HG03159 (cell line): Measurements from ENCODE around the gene P2RX1.
"Not testable (repeated sequence)": the region's sequence is repeated elsewhere in the genome, so short reads cannot be mapped to it uniquely, and the experiment has no call there.

Experiments
- ATAC-seq: cut with Tn5 transposase; IDR thresholded peaks from one replicate; pipeline ENCODE4 v1.9.1; 2021; ENCODE audit warnings: mild to moderate bottlenecking, moderate library complexity; ENCODE audit not compliant: unreplicated experiment

The P2RX1 gene

DNA sequence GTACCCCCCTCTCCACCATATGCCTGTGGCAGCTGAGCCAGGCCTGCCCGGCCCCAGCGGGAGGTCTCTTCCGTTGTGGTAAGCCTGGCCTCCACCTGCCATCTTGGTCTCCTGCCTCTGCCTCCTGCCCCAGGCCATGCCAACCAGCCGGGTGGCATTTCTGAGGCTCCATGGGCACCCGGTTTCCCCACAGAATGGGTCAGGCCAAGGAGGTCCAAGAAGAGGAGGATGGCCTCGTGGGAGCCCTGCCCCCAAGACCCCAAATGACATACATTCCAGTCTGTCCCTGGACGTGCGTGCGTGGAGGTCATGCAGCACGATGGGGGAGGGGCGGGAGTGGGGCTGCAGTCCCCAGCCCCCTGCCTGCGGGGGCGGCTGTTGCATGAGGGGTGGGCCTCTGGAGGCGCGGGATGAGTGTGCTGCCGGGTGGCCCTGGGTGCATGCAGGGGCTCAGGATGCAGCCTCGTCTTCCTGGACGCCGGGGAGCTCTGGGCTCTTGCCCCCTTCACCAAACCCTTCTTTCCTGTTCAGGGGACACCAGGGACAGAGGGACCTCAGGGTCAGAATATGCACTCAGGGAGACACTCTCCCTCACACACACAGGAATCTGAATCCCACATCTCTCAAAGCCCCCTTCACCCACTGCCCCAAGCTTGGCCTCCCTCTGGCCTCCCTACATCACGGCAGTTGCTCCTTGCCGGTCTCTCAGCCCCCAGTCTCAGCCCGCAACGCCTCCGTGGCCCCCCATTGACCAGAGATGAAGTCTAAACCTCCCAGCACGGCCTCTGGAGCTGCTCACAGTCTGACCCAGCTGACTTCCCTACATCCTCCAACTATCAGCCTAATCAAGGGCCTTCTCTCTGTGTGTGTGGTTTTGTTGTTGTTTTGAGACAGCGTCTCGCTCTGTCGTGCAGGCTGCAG lies 54.2 kb downstream of the P2RX1 start:
- ATAC-seq, result no peak

DNA sequence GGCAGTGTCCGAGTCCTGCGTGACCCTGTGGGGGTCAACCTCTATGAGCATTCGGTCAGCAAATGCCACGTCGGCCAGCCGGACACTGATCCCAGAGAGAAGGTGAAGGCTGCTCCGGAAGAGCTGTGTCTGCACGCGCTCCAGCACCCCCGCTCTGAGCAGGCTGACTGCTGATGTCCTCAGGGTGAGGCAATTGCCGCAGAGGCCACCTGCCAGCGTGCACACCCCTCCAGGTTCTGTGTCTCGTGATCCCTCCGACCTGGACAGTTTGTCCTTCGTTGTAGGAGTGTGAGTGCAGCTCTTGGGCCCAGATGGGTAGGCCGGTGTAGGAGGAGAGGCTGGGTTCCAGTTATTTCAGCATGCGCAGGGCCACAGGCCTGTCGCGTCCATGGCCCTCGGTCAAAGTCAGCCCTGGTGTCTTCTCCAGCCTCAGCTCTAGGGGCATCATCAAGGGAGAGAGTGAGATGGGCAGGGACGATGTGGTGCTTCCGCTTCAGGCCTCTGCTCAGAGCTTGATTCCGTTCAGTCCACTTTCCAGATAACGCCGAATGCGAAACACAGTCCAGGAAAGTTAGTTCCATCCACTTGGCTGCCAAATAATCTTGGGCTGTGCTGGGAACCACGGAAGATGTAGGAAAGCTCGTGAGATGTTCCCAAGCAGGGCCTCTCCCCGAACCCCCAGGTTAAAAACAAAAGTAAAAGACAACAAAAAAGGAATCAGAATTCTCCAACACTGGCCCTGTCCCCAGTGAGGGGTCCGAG lies 55.1 kb downstream of the P2RX1 start:
- ATAC-seq, result no peak

DNA sequence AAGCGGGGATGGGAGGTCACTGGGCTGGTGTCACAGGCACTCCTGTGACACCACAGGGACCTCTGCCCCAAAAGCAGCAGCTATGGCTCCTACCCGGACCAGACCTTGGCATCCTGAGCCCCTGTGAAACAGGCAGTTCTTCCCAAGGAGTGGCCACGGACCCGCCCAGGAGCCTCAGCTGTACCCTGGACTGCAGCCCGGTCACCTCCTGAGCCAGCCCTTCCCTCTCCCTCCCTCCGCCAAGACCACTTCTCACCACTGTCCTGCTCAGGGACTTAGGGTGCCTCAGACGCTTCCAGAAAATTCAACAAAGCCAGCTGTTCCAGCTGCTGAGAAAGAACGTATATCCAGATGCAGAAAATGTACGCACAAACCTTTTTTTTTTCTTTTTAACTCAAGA lies 56.3 kb downstream of the P2RX1 start:
- ATAC-seq, result no peak

DNA sequence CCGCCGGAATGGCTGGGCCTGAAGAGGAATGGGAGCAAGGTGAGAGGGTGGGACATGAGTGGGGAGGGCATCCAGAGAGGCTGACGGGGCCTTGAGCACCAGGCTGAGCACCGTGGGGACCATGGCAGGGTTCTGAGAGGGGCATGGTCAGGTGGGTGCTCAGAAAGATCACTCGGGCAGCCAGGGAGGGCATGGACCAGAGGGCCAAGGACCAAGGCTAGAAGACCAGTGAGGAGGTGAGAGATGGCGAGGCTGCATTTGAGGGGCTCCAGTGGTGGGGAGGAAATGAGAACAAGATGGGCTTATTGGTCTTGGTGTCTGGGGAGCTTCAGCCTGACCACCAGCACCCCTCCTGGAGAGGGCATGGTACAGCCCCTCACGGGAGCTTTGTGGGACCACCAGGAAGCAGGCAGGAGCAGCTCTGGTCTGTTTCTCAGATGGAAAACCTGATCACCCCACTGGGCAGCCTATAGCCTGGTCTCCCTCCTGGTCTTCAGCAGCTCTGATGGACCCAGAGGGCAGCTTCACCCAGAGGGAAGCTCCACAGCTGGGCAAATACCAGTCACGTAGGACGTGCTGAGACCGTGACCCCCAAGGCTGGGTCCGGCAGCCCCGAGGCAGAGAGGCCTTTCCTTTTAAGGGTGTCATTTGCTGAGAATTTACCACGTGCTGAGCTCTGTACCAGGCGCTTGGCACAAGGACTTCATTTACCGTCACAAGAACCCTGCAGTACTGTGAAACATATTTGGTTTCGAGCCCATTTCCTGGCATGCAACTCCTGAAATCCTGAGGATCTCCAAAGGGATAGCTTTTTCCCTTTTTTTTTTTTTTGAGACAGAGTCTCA lies 58.8 kb downstream of the P2RX1 start:
- no peak for ATAC-seq

DNA sequence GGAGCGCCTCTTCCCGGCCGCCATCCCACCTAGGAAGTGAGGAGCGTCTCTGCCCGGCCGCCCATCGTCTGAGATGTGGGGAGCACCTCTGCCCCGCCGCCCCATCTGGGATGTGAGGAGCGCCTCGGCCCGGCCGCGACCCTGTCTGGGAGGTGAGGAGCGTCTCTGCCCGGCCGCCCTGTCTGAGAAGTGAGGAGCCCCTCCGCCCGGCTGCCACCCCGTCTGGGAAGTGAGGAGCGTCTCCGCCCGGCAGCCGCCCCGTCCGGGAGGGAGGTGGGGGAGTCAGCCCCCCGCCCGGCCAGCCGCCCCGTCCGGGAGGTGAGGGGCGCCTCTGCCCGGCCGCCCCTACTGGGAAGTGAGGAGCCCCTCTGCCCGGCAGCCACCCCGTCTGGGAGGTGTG lies 62.1 kb downstream of the P2RX1 start:
- not testable (repeated sequence) for ATAC-seq

DNA sequence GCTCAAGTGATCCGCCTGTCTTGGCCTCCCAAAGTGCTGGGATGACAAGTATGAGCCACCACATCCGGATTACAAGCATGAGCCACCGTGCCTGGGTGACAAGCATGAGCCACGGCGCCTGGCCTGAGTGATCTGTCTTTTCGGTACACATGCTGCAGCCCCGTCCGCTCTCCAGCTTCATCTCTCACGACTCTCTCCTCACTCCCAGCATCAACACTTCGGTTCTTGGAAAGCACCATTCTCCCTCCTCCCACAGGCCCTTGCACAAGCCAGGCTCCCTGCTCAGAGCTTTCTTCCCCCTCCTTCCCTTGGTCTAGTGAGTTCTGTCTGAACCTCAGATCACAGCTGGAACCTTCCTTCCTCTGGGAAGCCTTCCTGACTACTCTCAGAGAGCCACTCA lies 63.7 kb downstream of the P2RX1 start:
- no peak for ATAC-seq

DNA sequence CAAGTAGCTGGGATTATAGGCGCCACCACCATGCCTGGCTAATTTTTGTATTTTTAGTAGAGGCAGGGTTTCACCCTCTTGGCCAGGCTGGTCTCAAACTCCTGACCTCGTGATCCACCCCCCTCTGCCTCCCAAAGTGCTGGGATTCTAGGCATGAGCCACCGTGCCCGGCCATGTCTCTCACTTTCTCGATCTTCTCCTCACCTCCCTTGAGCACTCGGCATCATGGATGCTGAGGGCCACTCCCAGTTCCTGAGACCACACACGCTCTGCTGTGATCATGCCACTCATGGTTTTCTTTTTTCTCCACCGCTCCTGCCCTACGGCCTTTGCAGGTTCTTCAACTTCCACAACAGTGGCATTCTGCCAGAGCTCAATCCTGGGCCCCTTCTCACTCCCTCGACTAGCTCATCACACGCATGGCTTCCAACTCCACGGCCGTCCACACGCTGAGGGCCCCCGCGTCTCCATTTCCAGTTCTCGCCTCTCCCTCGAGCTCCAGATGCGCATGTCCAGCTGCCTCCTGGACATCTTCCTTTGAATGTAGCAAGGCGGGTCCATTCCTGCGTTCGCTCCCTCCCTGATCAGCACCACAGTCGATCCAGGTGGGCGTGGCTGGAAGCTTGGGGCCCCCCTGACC lies 64.7 kb downstream of the P2RX1 start:
- no peak for ATAC-seq

DNA sequence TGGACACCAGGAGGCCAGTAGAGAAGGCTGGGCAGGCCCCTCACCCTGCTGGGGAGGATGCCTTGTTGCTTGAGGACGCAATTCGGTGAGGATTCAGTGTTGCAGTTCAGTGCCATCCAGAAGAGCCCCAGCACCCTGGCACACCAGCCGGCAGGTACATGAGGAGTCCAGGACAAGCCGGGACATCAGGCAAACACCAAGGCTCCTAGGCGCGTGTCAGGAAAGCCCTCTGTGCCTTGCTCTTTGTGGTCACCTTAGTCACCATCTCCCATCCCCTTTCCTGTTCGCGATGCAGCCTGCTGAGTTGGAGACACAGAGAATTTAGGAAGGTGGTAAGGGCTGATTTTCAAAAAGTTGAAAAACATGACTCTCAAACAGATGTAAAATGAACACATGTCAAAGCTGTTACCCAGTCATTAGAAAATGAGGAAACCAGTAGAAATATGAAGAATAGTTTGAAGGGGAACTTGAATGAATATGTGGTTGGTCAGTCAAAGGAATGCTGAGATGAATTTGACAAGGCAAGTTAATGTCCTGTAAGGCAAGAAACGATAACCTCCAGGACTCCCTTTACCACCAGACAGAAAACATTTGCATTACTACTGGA lies 67.9 kb downstream of the P2RX1 start:
- no peak for ATAC-seq

DNA sequence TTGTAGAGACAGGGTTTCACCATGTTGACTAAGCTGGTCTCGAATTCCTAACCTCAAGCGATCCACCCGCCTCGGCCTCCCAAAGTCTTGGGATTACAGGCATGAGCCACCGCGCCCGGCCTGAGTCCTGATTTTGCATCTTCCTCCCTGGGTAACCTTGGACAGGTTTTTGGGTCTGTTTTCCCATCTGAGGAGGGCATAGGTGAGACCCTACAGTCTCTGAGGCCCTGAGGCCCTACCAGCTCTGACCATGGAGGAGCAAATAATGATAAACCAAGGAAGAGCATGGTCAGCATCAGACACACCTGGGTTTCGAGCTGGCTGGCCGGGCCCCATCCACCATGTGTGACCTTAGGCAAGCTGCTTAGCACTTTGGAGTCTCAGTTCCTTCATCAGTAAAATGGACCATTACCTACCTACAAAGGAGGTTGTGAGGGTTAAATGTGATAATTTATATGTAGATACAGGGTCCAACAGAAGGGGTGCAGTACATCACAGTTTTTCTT lies 69.0 kb downstream of the P2RX1 start:
- ATAC-seq, result no peak
